ENCODE results near the gene BRAT1.

The BRAT1 gene

GRCh38 chr7:2559283-2559950 lies 4.1 kb upstream of the BRAT1 start:
- peak; percentile 17 for DNase-seq

DNA sequence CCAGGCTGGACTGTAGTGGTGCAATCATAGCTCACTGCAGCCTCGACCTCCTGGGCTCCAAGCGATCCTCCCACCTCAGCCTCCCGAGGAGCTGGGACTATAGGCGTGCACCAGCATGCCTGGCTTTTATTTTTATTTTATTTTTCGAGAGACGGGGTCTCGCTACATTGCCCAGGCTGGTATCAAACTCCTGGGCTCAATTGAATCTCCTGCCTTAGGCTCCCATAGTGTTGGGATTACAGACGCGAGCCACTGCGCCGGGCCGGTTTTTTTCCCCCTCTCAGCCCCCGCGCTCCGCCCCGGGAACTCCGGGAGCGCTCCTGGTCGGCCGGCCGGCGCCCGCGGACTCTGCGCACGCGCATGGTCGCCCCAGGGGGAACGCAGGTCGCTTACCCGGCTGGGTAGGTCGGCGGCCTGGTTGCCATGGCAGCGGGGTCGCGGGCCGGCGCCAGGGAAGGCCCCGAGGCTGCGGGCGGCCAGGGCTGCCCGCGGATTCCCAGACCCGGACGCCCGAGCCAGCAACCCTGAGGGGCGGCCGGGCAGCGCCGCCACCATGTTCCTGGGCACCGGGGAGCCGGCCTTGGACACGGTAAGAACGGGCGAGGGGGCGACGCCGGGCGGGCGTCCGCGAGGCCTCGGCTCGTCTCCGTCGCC lies 3.4 kb upstream of the BRAT1 start, which contains the start of gene IQCE:
Gene IQCE (plus strand): TSS at position 351 of the 654 bp plus-strand sequence. CDS start 203 bp downstream, at position 554.
- DNase-seq = peak; percentile 90

DNA sequence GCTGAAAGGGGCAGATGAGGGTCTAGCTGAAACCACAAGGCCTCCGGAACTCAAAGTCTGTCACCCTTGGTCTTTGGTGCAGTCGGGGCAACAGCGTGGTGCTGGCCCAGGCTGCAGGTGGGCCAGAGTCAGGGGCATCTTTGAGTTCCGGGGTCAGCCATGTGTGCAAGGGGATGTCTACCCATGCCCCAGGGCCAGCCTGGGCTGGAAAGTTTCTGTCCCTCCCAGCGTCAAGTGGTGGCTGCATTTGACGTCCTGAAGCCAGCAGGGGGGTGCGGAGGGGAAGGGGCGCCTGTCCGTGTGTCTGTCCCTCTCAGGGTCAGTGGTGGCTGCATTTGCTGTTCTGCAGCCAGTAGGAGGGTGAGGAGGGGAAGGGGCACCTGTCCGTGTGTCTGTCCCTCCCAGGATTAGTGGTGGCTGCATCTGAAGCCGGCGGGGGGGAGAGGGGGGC lies 638 bp downstream of the BRAT1 start:
- DNase-seq = no peak

GRCh38 chr7:2553831-2554581 lies 1.3 kb downstream of the BRAT1 start:
- no peak for DNase-seq

- DNase-seq = no peak
Observed at GRCh38 chr7:2553108-2553507, 2.2 kb downstream of the BRAT1 start.

GRCh38 chr7:2551418-2551817 lies 3.9 kb downstream of the BRAT1 start:
- DNase-seq = no peak

DNA sequence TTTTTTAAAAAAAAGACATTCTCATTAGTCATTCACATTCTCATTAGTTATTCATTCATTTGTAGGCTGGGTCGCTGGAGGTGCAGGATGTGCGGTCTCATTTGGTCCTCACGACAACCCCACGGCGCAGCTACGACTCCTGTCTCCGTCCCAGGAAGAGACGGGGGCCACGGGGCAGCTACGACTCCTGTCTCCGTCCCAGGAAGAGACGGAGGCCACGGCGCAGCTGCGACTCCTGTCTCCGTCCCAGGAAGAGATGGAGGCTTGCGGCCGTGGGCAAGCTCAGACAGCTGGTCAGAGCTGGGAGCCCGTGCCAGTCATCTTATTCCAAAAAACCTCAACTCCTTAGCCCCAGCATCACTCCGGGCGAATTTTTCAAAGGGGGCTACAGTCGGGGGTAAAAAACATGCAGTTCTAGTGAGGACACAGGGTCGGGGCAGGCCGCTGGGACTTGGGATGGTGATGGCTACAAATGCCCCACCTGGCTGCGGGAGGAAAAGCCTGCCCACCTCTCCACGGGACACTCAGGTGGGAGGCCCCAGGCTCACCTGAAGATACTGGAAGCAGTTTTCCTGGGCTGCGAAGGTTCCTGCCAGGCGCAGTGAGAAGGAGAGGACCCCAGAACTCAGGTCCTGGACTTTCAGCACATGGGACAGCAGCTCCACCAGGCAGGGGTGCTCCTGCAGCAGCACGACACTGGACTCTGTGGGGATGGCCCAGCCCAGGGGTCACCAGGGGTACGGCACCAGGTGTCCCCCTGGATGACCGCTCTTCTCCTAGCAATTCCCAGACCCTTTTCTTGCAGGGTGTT lies 8.3 kb downstream of the BRAT1 start:
- no peak for DNase-seq

GRCh38 chr7:2545746-2546425 lies 9.4 kb downstream of the BRAT1 start:
- no peak for DNase-seq

- DNase-seq = no peak
Observed at GRCh38 chr7:2544541-2545188, 10.7 kb downstream of the BRAT1 start.

DNA sequence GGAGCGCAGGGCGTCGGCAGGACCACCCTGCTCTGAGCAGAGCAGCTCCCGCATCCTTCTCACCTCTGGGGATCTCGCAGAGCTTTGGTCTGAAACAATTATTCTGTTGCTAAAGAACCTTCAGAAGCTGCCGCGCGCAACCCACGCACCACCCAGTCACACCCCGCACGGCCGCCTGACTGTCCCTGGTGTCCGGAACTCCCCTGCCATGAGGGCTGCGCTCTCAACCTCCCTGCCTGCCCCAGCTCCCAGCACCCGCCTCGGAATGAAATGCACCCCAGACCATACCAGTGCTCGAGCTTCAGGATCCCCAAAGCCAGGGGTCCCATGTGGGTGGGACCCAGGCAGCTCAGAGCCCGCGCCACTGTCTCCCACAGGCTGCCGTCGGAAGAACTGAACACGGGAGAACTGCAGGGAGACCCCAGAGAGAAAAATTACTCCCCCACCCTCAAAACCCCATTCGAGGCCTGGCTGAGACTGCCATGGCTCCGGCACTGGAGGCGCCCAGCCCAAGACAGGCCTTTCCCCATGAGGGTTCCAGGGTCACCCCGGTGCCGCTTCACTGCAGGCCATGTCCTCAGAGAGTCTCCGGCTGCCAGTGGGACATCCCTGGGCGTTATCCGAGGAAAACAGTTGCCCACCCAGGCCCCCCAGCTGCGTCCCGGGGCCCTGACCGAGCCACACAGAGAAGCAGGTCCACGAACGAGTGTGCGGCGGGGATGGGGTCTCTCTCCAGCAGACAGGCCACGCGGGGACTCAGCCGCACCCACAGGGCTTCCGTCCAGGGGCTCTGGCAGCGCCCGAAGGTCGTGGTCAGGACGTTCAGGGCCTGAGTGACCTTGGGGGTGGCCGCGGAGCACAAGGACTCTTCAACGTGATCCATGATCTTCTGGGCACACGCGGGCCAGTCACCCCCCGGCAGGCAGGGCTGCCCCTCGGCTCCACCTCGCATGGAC lies 12.1 kb downstream of the BRAT1 start:
- no peak for DNase-seq

- no peak for DNase-seq
Observed at GRCh38 chr7:2542011-2542915, 13.1 kb downstream of the BRAT1 start.

GRCh38 chr7:2541291-2542010 lies 13.9 kb downstream of the BRAT1 start:
- no peak for DNase-seq

DNA sequence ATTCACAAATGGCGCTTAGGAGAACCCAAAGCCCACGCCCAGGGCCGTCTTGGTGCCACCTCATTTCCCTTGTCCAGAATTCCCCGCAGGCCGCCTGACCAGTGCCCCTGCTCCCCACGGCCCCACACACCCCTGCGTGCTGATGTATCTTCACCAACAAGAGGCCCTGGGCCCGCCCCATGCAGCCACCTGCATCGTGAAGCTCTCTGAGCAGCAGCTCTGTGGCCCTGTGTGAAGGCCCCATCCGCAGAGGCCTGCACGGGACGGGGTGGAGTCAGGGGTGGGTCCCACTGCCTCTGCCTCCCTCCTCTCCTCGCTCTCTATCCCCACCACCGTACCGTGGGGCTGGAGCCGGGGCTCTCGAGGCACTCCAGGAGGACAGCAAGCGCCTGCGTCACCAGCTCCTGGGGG lies 14.7 kb downstream of the BRAT1 start:
- DNase-seq = no peak

DNA sequence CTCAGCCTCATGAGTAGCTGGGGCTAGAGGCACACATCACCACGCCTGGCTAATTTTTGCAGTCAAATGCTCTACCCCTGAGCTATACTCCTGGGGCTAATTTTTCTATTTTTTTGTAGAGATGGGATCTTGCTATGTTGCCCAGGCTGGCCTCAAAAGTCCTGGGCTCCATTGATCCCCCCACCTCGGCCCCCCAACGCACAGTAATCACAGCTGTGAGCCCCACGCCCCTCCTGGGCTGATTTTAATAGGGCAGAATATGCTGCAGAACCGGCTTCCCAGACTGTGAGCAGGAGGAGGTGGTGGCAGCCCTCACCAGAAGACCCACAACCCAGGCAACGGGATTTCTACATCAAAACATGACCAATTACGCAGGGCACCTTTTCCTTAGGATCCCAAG lies 15.2 kb downstream of the BRAT1 start:
- no peak for DNase-seq

DNA sequence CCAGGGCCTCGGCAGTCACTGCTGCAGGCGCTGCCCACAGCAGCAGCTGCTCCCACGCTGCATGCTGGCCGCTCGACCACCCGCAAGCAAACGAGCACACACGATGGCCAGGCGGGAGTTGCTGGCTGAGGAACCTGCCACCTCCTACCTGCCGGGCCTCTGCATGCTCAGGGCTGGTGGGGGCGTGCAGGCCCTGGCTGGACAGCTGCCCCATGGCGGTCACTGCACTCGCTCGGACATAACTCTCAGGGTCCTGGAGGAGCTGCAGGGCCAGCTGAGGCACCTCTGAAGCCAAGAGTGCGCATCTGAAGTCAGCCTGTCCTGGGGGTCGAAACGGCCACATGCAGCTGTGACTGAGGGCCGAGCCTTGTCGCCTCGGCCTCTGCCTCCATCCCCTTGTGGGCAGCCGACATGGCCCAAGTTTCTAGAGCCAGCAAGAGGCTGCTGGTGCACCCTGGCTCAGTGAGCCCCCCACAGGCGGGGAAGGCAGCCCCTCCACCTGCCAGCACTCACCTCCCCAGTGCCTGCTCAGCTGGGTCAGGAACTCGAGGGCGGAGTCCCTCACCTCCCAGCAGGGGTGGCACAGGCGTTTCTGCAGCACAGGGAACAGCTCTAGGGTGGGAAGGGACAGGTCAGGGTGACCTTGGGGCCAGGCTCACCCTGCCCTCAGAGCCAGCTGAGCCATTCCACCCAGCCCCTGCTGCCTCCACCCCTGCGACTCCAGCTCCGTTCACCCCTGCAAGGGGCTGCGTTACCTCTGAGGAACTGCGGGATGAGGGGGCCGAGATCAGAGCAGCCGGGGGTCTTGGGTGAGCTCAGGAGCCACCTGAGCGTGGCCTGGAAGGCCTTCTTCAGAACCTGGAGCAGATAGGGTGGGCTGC lies 16.1 kb downstream of the BRAT1 start:
- no peak for DNase-seq

DNA sequence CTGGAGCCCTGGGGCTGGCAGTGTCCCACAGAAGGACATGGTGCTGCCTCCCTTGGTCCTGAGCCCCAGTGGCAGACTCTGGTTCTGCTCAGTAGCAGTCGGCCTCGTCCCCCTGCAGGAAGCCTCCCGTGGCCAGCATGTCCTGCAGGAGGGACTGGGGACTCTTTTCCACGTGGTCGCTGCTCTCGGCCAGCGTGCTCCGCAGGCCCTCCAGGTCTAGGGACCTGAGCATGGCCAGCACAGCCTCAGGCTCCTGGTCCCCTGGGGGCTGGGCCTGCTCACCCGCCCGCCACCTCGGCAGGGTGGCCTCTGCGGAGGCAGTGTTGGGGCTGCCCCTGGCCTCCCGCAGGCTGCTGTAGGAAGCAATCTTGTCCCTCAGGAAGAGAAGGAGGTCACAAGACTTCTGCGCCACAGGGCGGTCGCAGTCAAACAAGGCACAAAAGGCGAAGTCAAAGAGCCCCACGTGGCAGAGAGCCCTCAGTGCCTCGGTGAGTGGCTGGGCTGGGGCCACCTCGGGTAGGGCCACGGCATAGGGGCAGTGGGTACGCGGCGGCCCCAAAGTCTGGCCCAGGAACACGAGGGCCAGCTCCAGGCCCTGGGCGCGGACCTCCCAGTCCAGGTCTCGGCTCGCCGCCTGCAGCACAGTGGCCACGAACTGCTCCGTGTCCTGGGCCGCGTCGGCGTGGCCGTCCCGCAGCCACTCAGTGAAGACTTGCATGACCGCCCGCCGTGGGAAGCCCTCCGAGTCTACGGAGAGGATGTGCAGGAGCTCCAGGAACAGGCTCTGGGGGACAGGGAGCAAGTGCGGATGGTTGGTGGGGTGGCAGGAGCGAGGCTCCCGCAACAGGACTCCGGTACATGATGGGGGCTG lies 17.1 kb downstream of the BRAT1 start:
- no peak for DNase-seq
